ENCODE data around the gene ZNF157.
"Not testable (repeated sequence)": the region's sequence is repeated elsewhere in the genome, so short reads cannot be mapped to it uniquely, and the experiment has no call there.

The ZNF157 gene

DNA sequence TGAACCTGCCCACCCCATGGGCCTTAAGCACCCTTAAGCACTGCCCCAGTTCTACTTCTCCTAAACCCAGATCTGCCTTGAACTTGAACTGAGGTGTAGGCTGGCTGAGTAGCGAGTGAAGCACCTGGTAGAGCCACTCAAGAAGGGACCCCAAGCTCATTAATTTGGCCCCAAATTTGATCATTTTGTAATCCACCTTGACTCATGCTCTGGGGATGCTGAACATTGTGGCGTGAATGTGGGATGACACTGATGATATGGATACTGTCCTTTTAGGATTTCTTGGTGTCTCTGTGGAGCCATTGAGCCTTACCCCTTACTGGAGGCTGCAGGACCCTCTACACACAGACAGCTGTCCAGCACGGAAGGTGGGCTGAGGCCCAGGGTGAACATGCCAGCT lies at the start of gene ZNF157:
ZNF157 (plus strand) TSS at position 301 of the 400 bp plus-strand sequence; CDS start at position 392, 91 bp downstream.
- DNase-seq, result no peak

DNA sequence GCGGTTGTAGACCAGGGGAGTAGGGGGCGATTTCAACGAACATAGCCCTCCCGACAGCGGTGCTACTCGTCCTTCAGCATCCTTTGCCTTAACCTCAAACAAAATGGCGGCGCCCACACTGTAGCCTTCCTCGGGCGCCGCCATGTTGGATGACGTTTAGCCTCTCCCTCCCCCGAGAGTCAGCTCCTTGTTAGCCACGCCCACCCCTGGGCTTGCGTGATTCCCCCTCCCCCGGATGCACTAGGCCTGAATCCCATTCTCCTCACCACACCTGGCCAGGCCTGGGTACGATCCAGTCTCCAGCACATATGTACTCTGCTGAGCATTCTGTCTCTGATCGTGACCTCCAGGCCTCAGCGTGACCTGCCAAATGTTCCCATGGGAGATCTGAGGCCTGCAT lies 49.0 kb upstream of the ZNF157 start:
- no peak for DNase-seq

DNA sequence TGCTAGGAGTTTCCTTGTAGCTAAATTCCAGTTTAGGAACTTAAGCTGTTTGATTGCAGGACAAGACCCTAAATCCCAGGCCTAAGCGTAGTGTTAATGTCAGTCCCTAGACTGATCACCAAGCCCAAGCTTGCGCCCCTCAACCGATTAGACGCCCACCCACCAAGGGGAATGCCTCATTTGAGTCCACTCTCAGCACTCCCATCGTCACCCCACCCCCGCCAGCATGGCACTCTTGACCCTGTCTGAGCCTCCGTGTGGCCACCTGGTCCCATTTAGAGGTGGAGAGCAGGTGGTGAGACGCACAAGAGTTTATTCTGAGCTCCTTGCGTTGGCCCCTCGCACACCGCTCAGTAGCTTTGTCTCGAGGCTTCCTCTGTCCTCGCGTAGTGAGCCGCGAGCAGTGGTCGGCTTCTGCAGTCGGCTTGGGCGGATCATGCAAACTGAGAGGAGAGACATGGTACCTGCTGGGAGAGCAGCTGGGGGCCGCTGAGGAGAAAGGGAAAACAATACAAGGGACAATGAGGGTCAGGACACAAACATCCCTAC lies 48.5 kb upstream of the ZNF157 start:
- no peak for DNase-seq

DNA sequence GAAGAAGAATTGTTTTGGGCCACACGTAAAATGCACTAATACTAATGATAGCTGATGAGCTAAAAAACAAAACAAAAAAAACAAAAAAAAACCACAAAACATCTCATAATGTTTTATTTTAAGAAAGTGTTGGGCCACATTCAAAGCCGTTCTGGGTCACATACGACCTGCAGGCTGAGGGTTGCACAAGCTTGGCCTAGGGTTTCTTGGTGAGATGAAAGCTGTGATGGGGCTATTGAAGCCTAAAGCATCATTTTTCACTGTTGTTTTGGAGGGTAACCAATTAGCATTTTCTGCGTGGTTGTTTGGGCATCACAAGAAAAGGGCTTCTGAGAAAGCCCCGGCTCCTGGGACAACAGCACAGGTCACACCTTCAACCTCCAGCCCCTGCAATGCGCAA lies 42.5 kb upstream of the ZNF157 start:
- DNase-seq, result no peak

DNA sequence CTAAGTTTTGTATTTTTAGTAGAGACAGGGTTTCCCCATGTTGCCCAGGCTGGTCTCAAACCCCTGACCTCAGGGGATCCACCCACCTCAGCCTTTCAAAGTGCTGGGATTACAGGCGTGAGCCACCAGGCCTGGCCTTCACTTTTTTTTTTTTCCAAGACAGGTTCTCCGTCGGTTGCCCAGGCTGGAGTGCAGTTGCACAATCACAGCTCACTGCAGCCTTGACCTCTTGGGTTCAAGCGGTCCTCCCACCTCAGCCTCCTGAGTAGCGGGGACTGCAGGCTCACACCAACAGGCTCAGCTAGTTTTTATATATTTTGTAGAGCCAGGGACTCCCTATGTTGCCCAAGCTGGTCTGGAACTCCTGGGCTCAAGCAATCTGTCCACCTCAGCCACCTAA lies 37.6 kb upstream of the ZNF157 start:
- not testable (repeated sequence) for DNase-seq

DNA sequence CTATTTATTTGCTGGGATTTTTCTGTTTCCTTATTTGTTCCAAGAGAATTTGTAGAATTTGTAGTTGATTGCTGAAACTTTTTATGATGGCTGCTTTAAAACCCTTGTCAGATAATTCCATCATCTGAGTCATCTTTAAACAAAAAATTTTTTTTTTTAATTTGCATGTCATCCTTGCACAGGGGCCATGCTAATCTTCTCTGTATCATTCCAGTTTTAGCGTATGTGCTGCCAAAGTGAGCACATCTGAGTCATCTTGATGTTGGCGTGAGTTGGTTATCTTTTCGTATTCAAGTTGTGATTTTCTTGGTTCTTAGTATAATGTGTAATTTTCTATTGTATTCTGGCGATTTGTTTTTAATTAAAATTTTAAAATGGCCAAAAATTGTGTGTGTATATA lies 18.7 kb upstream of the ZNF157 start:
- DNase-seq, result no peak

DNA sequence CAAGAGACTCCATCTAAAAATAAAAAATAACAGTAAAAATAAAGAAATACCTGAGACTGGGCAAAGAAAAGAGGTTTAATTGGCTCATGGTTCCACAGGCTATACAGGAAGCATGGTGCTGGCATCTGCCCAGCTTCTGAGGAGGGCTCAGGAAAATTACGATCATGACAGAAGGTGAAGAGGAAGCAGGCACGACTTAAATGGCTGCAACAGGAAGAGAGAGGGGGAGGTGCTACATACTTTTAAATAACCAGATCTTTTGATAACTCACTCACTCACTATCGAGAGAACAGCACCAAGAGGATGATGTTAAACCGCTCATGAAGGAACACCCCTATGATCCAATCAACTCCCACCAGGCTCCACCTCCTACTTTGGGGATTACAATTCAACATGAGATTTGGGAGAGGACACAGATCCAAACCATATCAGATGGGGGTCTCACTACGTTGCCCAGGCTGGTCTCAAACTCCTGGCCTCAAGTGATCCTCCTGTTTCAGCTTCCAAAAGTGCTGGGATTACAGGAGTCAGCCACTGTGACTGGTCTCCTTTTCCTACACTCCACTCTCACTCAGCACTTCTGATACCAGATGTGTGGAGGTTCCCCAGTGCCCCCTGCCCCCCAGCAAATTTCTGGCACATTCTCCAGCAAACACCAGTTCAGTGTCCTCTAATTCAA lies 11.9 kb upstream of the ZNF157 start:
- DNase-seq, result no peak

DNA sequence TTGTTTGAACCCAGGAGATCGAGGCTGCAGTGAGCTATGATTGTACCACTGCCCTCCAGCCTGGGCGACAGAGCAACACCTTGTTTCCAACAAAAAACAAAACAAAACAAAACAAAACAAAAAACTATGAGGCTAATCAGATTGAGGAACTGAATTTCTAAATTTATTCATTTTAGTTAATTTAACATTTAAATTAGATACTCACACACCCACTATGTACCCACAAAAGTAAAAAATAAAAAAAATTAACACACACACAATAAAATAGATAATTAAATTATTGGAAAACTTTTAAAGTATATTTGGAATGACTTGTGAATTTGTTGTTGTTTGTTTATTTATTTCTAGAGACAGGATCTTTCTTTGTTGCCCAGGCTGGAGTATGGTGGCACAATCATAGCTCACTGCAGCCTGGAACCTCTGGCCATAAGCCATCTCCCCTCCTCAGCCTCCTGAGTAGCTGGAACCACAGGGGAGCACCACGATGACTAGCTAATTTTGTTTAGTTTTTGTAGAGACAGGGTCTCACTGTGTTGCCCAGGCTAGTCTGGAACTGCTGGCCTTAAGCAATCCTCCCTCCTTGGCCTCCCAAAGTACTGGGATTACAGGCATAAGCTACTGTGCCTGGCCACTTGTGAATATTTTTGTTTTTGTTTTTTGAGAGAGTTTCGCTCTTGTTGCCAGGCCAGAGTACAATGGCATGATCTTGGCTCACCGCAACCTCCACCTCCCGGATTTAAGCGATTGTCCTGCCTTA lies 9.8 kb upstream of the ZNF157 start:
- no peak for DNase-seq

DNA sequence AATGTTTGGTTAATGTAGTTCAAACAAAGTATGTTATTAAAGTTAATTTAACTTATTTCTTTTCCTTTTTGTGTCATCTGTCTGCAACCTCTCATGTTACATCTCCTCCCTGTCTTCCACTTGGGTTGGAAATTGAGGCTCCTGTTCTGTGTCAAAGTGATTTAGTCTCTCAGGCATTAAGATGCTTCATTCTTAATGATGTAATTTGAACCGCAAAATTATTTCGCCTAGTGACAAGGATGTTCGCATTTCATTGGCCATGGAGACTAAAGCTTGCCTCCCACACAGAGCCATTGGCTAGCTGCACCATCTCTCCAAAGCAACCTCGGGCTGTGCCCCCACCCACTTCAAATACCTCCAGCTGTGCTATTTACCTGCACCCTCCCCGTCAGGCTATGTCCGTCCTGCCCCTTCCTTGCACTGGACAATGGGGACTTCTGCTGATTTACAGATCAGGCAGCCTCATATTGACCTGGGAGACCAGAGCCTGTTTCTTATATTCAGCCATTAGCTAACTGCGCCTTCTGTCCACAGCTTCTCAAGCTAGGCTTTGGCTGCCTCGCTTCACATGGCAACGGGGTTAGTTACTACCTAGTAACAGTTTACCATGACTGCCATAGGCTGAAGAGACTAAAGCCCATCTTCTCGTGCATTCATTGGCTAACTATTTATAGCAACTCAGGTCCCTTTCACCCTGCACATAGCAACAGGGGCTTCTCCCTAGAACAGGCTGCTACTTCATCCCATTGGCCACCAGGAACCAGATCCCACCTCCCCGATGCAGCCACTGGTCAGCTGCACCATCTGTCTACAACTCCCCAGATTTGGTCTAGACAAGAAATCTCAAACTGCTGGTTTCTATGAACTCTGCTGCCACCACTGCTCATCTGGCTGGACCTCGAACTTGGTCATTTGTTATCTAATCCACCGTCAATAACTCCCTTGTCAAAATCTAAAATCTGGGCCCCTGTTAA lies 8.6 kb upstream of the ZNF157 start:
- peak; percentile 96 for DNase-seq

DNA sequence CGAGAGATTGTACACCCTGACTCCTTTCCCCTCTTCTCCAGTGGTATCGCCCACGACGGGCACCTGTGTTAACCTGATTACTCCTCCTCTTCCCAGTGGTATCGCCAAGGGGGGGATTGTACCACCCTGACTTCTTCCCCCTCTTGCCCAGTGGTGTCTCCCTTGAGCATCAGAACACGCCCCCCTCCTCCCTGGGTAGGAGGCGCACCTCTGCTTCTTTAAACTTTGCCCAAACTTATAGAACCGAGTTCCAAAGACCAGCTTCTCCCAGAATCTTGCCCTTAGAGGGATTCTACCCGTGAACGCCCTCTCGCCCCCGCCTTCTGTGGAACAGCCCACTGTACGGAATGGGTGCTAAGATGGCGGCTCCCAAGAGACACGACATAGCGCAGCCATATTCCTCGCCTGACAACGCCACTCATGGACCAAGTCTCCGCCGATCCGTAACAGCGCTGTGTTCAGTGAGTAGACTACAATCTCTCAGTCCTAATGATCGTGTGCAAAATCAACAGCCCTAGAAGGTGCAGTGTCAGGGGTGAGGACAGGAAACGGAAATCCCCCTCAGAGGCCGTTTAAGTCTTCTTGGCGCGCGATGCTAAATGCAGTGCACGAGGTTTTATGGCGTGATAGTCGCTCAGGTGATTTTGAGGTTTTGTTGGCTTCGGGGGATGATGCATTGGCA lies 4.2 kb upstream of the ZNF157 start:
- peak; percentile 82 for DNase-seq

DNA sequence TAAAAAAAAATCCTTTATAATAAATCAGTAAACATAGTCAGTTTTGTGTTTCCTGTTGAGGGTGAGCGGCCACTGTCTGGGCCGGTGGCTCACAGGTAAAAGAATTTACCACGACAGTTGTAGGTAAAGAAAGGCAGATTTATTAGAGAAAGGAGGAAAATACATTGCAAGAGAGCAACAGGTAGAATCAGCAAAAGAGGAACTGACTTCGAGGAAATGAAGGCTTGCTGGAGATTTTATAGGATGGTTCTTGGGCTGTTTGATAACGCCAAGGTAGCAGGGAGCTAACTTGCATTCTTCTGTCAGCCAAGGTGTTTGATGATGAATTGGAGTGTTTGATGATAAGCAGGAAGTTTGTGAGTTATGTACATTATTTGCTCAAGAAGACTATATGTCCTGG lies 2.8 kb downstream of the ZNF157 start:
- no peak for DNase-seq

DNA sequence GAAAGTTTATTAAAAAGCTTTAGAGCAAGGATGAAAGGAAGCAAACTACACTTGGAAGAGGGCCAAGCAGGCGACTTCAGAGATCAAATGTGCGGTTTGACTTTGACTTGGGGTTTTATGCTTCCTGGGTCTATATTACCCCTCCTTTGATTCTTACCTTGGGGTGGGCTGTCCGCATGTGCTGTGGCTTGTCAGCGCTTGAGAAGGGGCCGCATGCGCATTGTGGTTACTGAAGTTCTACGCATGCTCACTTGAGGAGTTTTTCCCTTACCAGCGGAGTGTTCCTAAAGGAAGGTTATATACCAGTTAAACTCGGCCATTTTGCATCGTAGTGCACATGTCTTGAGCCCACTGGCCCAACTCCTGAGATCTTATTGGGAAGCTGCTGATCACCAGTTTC lies 9.9 kb downstream of the ZNF157 start:
- DNase-seq, result no peak

DNA sequence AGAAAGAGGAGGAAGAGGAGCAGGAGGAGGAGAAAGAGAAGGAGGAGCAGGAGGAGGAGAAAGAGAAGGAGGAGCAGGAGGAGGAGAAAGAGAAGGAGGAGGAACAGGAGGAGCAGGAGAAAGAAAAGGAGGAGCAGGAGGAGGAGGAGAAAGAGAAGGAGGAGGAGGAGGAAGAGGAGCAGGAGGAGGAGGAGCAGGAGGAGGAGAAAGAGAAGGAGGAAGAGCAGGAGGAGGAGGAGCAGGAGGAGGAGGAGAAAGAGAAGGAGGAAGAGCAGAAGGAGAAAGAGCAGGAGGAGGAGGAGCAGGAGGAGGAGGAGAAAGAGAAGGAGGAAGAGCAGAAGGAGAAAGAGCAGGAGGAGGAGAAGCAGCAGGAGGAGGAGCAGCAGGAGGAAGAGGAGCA lies 10.5 kb downstream of the ZNF157 start:
- DNase-seq, result not testable (repeated sequence)

DNA sequence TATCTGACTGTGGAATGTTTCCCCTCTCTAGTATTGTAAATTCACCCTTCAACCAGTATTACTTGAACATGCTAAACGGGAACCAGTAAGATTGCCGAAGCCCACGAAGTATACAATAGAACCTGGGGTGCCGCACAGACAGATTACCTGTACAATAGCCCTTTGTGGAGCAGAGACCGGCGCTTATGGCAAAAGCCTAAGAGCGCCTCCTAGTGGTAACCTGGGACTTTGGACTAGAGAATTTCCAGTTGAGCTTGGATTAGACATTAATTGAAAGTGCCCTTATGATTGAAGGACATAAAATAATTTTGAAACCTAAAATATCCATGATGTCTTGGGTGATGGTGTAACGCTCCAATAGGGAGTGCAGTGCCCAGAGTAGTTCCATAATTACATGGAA lies 14.1 kb downstream of the ZNF157 start:
- DNase-seq, result peak; percentile 79

DNA sequence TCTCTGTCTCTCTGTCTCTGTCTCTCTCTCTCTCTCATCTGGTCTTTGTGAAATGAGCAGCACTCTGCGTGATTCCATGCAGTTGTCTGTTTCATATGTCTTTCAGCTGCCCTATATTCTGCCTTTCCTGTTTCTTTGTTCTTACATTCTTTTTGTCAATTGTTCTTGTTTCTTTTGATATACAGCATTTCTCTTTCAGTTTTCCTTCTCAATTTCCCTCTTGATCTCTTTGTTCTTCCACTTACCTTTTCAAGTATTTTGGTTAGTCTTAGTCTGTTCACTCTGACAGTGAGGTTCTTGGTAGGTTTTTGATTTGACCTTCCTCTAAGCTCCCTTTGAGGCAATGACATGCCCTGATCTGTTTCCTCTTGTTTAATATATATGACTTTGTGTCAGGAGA lies 20.4 kb downstream of the ZNF157 start:
- DNase-seq, result no peak

DNA sequence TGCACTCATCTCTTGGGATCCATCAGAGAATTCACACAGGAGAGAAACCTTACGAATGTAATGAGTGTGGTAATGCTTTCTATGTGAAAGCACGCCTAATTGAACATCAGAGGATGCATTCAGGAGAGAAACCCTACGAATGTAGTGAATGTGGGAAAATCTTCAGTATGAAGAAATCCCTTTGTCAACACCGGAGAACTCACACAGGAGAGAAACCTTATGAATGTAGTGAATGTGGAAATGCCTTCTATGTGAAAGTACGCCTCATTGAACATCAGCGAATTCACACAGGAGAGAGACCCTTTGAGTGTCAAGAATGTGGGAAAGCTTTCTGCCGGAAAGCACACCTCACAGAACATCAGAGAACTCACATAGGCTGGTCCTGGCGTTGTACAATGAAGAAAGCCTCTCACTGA lies 42.8 kb downstream of the ZNF157 start:
- no peak for DNase-seq

DNA sequence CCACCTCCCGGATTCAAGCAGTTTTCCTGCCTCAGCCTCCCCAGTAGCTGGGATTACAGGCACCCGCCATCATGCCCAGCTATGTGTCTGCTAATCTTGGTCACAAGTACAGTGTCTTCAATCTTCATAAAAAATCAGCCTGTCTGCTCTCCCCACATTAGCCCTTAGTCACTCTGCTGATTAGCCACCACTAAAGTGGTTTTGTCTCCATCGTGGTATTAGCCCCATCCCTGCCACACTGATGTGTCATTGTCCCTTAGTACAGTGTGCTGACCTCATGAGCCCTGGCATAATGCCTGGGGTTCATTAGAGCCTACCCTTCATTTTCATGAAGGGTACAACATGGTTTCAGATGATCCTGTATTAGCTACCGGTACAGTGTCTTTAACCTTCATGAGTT lies 49.9 kb downstream of the ZNF157 start:
- DNase-seq, result no peak

DNA sequence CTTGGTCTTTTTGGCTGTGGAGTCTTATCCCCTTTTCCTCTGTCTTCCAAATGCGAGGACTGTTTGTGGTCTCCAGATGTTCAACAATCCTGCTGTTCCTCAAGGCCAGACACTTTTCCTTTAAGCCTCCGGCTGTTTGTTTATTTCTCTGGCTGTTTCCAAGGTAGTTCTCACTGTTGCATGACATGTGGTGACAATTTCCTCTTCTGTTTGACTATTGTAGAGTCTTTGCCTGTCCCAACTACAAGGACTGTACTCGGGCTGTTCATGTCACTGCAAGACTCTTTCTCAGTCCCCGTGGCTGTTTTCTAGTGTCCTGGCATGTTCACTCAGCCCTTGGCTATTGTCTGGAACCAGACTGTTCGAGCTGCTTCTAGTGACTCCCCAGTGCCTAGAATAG lies 50.6 kb downstream of the ZNF157 start:
- DNase-seq, result no peak

DNA sequence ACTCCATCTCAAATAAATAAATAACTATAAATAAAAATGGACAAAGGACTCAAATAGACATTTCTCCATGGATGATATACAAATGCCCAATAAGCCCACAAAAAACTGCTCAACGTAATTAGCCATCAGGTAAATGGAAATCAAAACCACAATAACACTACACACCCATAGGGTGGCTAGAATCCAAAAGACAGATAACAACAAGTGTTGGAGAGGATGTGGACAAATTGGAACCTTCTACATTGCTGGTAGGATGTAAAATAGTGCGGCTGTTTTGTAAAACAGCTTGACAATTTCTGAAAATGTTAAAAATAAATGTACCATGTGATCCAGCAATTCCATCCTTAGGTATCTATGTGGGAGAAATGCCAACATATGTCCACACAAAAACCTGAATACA lies 52.1 kb downstream of the ZNF157 start:
- no peak for DNase-seq

DNA sequence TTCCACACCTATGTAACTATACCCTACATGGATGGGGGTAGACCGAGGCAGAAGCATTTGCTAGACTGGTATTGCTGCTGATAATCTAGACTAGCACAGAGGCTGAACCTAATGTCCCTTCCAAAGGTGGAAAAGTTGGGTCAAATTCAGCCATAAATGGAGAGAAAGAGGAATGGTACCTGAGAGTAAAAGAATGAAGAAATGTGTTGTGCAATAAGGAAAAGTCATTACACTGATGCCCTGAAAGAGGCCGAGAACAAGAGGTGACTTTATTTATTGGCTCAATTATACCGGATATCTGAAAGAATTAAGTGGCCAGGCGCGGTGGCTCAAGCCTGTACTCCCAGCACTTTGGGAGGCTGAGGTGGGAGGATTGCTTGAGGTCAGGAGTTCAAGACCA lies 60.5 kb downstream of the ZNF157 start:
- DNase-seq, result no peak

DNA sequence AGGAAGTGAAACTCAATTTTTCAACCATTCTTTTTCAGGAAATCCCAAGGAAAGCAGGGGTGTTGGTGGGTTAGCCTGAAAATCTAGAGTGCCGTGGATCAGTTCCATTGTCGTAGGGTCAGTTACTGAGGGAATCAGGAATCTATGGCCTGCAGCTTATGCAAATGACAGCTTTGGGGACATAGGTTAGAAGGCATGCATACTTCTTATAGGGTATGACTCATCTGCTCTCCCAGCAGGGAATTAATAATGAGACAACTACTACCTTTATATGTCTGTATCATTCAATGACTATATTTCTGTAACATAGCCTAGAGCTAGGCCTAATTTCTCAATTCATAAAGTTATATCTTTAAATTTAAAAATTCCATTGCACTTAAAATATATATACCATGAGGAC lies 76.1 kb downstream of the ZNF157 start:
- no peak for DNase-seq

DNA sequence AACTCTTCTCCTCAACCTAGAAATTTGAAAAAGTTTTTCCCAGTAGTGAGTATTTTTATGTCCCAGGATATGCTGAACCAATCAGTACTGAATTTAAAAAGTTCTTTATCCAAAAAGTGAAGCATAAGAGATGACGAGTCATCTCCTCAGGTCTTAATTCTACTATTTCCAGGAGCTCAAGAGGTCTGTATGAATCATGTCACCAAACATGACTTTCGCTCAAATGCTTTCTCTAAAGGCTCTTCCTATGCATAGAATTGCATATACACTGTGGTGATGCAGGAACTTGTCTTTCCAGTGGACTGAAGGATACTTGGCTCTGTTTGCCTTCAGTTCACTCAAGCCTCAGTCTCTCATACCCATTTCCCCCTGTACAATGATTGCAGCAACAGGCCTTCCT lies 76.6 kb downstream of the ZNF157 start:
- no peak for DNase-seq

DNA sequence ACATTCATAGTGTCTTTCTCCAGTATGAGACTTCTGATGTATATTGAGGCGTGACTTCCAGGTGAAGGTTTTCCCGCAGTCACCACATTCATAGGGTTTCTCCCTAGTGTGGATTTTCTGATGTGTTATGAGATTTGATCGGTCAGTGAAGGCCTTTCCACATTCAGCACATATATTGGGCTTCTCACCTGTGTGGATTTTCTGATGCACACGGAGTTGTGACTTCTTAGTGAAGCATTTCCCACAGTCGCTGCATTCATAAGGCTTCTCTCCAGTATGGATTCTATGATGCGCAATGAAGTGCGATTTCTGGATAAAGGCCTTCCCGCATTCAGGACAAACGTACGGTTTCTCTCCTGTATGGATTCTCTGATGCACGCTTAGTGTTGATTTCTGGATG lies 77.2 kb downstream of the ZNF157 start:
- no peak for DNase-seq
